ENCODE results near the gene AGTRAP.

The AGTRAP gene

DNA sequence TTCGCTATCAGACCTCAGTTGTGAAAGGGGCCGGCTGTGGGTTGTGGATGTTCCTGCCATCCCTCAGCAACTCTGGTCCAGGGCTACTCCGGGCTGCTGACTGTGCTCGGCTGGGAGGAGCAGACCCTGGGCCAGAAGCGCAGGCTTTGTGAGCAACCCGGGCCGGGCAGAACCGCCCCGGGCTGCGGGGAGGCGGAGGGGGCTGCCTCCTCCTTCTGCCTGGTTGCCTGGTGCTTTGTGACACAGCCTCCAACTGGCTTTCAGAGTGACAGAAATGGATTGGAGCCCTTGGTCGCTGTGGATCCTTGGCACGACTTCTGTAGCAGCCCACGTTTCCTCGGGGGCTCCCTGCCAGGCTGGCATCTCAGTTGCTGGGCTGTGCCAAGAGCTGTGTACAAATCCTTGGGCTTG lies 34.4 kb upstream of the AGTRAP start:
- H2AFZ ChIP-seq (ENCODE audit: low read depth, low read length): no peak overlapping the region
- H3K4me3 ChIP-seq (ENCODE audit: low read length): no peak overlapping the region
- H3K4me1 ChIP-seq (ENCODE audit: insufficient read depth, low read length): peaks cover 53% of the 10 kb centered on the region
- H3K36me3 ChIP-seq (ENCODE audit: insufficient read depth, low read length): peaks cover 9% of the 10 kb centered on the region
- no peaks in the 10 kb centered on the region for H3K27me3 ChIP-seq (ENCODE audit: insufficient read depth, low read length)
- no peaks in the 10 kb centered on the region for H3K9me3 ChIP-seq (ENCODE audit: low read length)

DNA sequence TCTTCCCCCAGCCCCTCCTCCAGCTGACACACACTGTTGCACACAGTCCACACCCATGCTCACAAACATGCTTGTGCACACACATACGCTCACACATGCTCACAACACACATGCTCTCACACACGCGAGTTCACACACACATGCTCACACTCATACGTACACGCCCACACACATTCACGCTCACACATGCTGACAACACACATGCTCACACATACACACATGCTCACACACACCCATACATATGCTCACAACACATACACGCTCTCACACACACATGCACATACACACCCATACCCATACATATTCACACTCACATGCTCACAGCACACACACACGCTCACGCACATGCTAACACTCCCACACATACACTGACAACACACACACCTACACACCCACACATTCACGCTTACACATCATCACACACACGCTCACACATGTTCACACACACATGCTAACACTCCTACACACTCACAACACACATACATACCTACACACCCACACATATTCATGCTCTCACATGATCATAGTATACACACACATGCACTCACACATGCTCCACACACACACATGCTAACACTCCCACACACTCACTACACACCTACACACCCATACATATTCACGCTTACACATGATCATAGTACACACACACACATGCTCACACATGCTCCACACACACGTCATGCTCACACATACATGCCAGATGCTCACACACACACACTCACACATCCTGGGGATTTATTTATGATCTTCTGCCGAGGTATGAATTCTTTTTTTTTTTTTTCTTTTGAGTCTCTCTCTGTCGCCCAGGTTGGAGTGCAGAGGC lies 33.7 kb upstream of the AGTRAP start:
- Histone ChIP-seq H3K4me1 (ENCODE audit: insufficient read depth, low read length) (peaks cover 53% of the 10 kb centered on the region), H2AFZ (ENCODE audit: low read depth, low read length) (no peak overlapping the region), H3K9me3 (ENCODE audit: low read length) (no peaks in the 10 kb centered on the region), H3K36me3 (ENCODE audit: insufficient read depth, low read length) (peaks cover 11% of the 10 kb centered on the region), H3K4me3 (ENCODE audit: low read length) (no peak overlapping the region), H3K27me3 (ENCODE audit: insufficient read depth, low read length) (no peaks in the 10 kb centered on the region)

GRCh38 chr1:11703357-11704193 lies 32.4 kb upstream of the AGTRAP start:
- H3K4me1 ChIP-seq (ENCODE audit: insufficient read depth, low read length): peaks cover 53% of the 10 kb centered on the region
- H3K27me3 ChIP-seq (ENCODE audit: insufficient read depth, low read length): no peaks in the 10 kb centered on the region
- H3K4me3 ChIP-seq (ENCODE audit: low read length): no peak overlapping the region
- no peaks in the 10 kb centered on the region for H3K9me3 ChIP-seq (ENCODE audit: low read length)
- H3K36me3 ChIP-seq (ENCODE audit: insufficient read depth, low read length): peaks cover 23% of the 10 kb centered on the region
- H2AFZ ChIP-seq (ENCODE audit: low read depth, low read length): no peak overlapping the region

GRCh38 chr1:11704194-11704529 lies 31.8 kb upstream of the AGTRAP start:
- no peaks in the 10 kb centered on the region for H3K9me3 ChIP-seq (ENCODE audit: low read length)
- H3K27me3 ChIP-seq (ENCODE audit: insufficient read depth, low read length): no peaks in the 10 kb centered on the region
- H2AFZ ChIP-seq (ENCODE audit: low read depth, low read length): no peak overlapping the region
- no peak overlapping the region for H3K4me3 ChIP-seq (ENCODE audit: low read length)
- peaks cover 53% of the 10 kb centered on the region for H3K4me1 ChIP-seq (ENCODE audit: insufficient read depth, low read length)
- H3K36me3 ChIP-seq (ENCODE audit: insufficient read depth, low read length): peaks cover 29% of the 10 kb centered on the region

DNA sequence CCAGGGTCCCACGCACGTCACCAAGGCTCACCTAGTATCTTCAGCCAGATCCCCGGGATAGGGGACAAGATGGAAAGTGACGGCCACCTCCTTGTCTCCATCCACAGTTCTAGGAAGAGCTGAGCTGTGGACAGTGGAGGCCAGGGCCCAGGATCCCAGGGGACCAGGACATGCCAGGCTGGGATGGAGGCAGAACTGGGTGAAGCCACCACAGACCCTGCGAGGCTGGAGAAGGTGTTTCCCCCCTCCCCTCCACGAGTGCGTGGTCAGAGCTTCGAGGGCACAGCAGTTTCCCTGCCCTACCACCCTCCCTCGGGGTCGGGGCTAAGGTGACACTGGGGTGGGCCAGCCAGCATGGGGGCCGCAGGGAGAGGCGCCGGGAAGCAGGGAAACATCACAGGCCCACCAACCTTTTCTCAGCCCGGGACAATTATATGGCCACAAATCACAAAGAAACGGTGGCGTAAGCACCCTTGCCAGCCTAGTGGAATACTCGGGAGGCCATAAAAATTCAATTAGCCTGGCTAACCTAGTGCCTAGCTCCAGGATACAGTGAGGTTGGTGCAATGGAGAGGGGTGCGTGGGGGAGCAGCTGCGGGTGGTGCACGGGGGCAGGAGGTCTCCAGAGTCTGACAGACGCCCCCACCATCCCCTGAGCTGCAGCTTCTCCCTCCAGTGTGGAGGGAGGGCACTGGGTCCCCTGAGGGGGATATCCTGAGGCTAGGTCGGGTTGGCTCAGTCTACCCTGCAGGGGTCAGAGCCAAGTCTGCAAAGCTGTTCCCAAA lies 31.1 kb upstream of the AGTRAP start:
- peaks cover 53% of the 10 kb centered on the region for H3K4me1 ChIP-seq (ENCODE audit: insufficient read depth, low read length)
- no peak overlapping the region for H2AFZ ChIP-seq (ENCODE audit: low read depth, low read length)
- H3K36me3 ChIP-seq (ENCODE audit: insufficient read depth, low read length): peaks cover 34% of the 10 kb centered on the region
- H3K9me3 ChIP-seq (ENCODE audit: low read length): no peaks in the 10 kb centered on the region
- H3K27me3 ChIP-seq (ENCODE audit: insufficient read depth, low read length): no peaks in the 10 kb centered on the region
- no peak overlapping the region for H3K4me3 ChIP-seq (ENCODE audit: low read length)

DNA sequence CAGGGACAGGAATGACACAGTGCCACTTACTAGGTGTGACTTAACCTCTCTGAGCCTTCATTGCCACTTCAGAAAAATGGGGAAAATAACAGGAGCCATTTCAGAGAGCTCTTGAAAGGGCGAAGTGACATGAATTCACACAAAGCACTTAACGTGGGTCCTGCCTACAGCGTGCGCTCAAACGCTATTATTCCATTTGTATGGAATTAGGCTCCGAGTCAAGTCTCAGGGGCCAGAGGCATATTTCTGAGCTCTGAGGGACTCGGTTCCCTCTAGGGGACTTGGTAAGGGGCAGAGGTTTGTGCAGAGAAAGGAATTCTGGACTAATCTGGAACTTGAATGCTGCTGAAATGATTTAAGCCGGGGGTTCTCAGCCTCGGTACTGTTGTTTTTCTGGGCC lies 30.3 kb upstream of the AGTRAP start:
- H3K4me3 ChIP-seq (ENCODE audit: low read length): no peak overlapping the region
- H3K4me1 ChIP-seq (ENCODE audit: insufficient read depth, low read length): peaks cover 52% of the 10 kb centered on the region
- H3K27me3 ChIP-seq (ENCODE audit: insufficient read depth, low read length): no peaks in the 10 kb centered on the region
- no peaks in the 10 kb centered on the region for H3K9me3 ChIP-seq (ENCODE audit: low read length)
- H2AFZ ChIP-seq (ENCODE audit: low read depth, low read length): no peak overlapping the region
- H3K36me3 ChIP-seq (ENCODE audit: insufficient read depth, low read length): peaks cover 39% of the 10 kb centered on the region

DNA sequence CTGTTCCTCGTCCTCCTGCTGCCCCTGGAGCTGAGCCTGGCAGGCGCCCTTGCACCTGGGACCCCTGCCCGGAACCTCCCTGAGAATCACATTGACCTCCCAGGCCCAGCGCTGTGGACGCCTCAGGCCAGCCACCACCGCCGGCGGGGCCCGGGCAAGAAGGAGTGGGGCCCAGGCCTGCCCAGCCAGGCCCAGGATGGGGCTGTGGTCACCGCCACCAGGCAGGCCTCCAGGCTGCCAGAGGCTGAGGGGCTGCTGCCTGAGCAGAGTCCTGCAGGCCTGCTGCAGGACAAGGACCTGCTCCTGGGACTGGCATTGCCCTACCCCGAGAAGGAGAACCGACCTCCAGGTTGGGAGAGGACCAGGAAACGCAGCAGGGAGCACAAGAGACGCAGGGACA lies 29.6 kb upstream of the AGTRAP start:
- Histone ChIP-seq H3K4me1 (ENCODE audit: insufficient read depth, low read length) (peaks cover 45% of the 10 kb centered on the region), H3K27me3 (ENCODE audit: insufficient read depth, low read length) (no peaks in the 10 kb centered on the region)

GRCh38 chr1:11707621-11708276 lies 28.2 kb upstream of the AGTRAP start:
- H3K36me3 ChIP-seq (ENCODE audit: insufficient read depth, low read length): peaks cover 47% of the 10 kb centered on the region
- H2AFZ ChIP-seq (ENCODE audit: low read depth, low read length): no peak overlapping the region
- H3K4me3 ChIP-seq (ENCODE audit: low read length): no peak overlapping the region
- no peaks in the 10 kb centered on the region for H3K9me3 ChIP-seq (ENCODE audit: low read length)
- no peaks in the 10 kb centered on the region for H3K27me3 ChIP-seq (ENCODE audit: insufficient read depth, low read length)
- H3K4me1 ChIP-seq (ENCODE audit: insufficient read depth, low read length): peaks cover 33% of the 10 kb centered on the region

More for the DNA sequence above, 29.6 kb upstream of the AGTRAP start:
- no peaks in the 10 kb centered on the region for H3K9me3 ChIP-seq (ENCODE audit: low read length)
- H2AFZ ChIP-seq (ENCODE audit: low read depth, low read length): no peak overlapping the region
- H3K4me3 ChIP-seq (ENCODE audit: low read length): no peak overlapping the region
- peaks cover 42% of the 10 kb centered on the region for H3K36me3 ChIP-seq (ENCODE audit: insufficient read depth, low read length)

DNA sequence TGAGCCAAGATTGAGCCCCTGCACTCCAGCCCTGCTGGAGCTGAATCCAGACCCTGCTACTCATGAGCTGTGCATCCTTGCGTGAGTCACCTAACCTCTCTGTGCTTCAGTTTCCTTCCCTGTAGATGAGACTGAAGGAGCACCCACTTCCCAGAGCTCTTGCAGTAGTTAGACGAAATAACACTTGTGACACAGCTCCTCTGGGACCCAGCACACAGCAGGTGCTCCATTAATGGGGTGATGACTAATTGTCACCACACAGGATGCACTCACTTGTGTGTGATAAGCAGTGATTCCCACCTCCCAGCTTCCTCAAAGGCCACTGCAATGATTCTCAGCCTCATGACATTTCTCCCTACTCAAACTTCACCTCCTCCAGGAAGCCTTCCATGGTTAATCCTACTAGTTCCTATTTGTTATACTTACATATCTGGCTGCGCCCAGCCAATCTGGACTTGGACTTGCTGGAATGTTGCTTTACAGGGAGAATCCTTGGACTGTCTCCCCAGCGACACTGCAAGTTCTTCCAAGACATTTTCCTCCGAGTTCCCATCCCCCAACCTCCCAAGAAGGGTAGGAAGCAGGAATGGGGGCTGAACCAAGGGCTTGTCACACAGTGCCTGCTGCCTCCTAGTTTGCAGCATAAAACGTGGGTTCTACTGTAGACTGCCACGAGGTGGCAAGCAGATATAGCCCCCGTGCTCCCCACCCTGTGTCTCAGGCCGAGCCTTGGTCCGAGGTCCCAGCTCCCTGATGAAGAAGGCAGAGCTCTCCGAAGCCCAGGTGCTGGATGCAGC lies 27.2 kb upstream of the AGTRAP start:
- Histone ChIP-seq H3K27me3 (ENCODE audit: insufficient read depth, low read length) (no peaks in the 10 kb centered on the region), H3K36me3 (ENCODE audit: insufficient read depth, low read length) (peaks cover 53% of the 10 kb centered on the region), H3K9me3 (ENCODE audit: low read length) (no peaks in the 10 kb centered on the region), H2AFZ (ENCODE audit: low read depth, low read length) (no peak overlapping the region), H3K4me3 (ENCODE audit: low read length) (no peak overlapping the region), H3K4me1 (ENCODE audit: insufficient read depth, low read length) (peaks cover 23% of the 10 kb centered on the region)

DNA sequence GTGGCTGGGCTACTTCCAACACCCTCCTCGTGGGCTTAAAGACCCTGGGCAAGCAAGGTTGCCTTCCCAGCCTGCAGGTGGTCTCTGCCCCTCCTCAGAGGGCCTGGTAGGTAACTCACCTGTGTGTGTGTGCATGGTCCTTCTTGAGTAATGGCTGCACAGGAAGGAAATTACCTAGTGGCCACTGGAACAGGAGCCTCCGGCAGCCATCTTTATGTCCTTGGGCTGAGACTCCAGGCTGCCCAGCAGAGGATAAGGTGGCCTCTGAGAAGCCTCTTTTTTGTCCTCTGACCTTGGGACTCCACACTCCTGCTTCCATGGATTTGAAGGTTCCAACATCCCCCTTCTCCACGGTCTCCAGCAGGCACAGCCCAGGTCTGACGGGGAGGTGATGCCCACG lies 24.4 kb upstream of the AGTRAP start:
- Histone ChIP-seq H3K27me3 (ENCODE audit: insufficient read depth, low read length) (no peaks in the 10 kb centered on the region), H3K36me3 (ENCODE audit: insufficient read depth, low read length) (peaks cover 75% of the 10 kb centered on the region), H3K4me3 (ENCODE audit: low read length) (no peak overlapping the region), H2AFZ (ENCODE audit: low read depth, low read length) (no peak overlapping the region), H3K4me1 (ENCODE audit: insufficient read depth, low read length) (no peaks in the 10 kb centered on the region), H3K9me3 (ENCODE audit: low read length) (no peaks in the 10 kb centered on the region)

DNA sequence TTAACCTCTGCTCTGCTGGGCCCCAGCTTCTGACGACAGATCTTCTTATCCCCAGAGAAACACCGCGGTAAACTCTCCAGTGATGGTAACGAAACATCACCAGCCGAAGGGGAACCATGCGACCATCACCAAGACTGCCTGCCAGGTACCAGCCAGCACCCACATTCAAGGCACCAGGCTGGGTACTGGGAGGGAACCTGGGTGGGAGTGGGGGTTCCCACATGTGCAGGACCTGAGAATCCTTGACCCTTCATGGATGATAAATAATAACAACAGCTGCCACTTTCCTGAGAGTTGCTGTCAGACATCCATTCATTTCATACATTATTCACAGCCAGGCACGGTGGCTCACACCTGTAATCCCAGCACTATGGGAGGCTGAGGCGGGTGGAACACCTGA lies 23.7 kb upstream of the AGTRAP start:
- Histone ChIP-seq H3K36me3 (ENCODE audit: insufficient read depth, low read length) (peaks cover 76% of the 10 kb centered on the region), H3K4me1 (ENCODE audit: insufficient read depth, low read length) (no peaks in the 10 kb centered on the region), H2AFZ (ENCODE audit: low read depth, low read length) (no peak overlapping the region), H3K4me3 (ENCODE audit: low read length) (no peak overlapping the region), H3K9me3 (ENCODE audit: low read length) (no peaks in the 10 kb centered on the region), H3K27me3 (ENCODE audit: insufficient read depth, low read length) (no peaks in the 10 kb centered on the region)

DNA sequence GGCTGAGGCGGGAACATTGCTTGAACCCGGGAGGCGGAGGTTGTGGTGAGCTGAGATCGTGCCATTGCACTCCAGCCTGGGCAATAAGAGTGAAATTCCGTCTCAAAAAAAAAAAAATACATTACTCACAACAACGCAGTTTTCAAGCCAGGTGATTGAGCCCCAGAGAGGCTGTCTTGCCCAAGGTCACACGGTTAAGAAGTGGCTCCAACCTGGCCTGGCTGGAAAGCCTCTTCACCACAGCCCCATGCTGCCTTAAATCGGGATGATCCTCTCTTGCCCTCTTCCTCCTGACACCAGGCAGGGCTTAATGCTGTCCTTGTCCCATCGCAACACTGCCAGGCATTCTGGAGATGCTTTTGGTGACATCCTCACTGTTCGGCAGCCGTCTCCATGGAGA lies 22.8 kb upstream of the AGTRAP start:
- no peaks in the 10 kb centered on the region for H3K27me3 ChIP-seq (ENCODE audit: insufficient read depth, low read length)
- H2AFZ ChIP-seq (ENCODE audit: low read depth, low read length): no peak overlapping the region
- peaks cover 68% of the 10 kb centered on the region for H3K36me3 ChIP-seq (ENCODE audit: insufficient read depth, low read length)
- H3K4me1 ChIP-seq (ENCODE audit: insufficient read depth, low read length): no peaks in the 10 kb centered on the region
- H3K4me3 ChIP-seq (ENCODE audit: low read length): no peak overlapping the region
- no peaks in the 10 kb centered on the region for H3K9me3 ChIP-seq (ENCODE audit: low read length)
